ENCODE data around the gene LRRC72.
A peak's percentile ranks its signal among the peaks of the same experiment; 100 is the strongest.

The LRRC72 gene

DNA sequence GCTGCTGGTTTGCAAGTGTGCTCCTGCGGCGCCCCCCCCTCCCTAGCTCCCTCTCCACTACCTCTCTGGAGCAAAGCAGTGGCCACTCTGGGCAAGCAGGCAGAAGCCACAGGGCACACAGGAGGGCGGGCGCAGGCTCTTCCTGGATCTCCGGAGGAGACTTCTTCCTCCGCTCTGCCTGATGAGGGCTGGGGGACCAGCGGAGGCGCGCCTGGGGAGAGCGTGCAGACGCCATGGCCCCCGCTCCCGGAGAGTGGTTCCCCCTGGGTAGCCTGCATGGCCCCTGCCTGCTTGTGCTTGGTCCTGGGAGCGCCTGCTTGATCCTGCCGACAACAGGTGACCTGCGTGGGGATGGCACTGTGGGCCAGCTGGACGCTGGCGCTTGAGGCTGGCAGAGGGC is 89.9 kb downstream of the LRRC72 start:
- Histone ChIP-seq H2BK120ac (ENCODE audit: low read depth, low read length) (no peak overlapping the region), H3K4me2 (ENCODE audit: insufficient read depth, low read length, poor library complexity, severe bottlenecking) (no peak overlapping the region), H2BK15ac (ENCODE audit: low read length) (no peak overlapping the region), H3K9ac (ENCODE audit: low read depth, low read length, poor library complexity) (no peak overlapping the region), H3K23ac (ENCODE audit: low read depth, low read length, poor library complexity) (no peak overlapping the region), H4K8ac (ENCODE audit: low read depth, low read length) (no peak overlapping the region), H4K91ac (ENCODE audit: low read depth, low read length, poor library complexity) (no peak overlapping the region), H3K36me3 (replicated peaks in 1 of 2; ENCODE audit: control insufficient read depth in 2 of 2, insufficient read depth in 2 of 2, low read length in 2 of 2) (peaks cover 4 to 76% of the 10 kb centered on the region in 2 donors), H3K14ac (ENCODE audit: low read length) (no peak overlapping the region), H3K79me1 (ENCODE audit: low read depth, low read length) (no peaks in the 10 kb centered on the region), H2BK12ac (ENCODE audit: low read length) (no peak overlapping the region), H3K18ac (ENCODE audit: low read length) (peak overlapping the region; percentile 0), H2BK5ac (ENCODE audit: low read length) (peak overlapping the region; percentile 46), H3K4me3 (ENCODE audit: low read length in 2 of 2) (no peak overlapping the region), H3K9me3 (replicated peaks in 1 of 2; ENCODE audit: control insufficient read depth in 2 of 2, insufficient read depth in 1 of 2, low read depth in 1 of 2, low read length in 2 of 2) (no peaks in the 10 kb centered on the region), H2AFZ (ENCODE audit: low read length) (no peak overlapping the region), H3K27me3 (ENCODE audit: control insufficient read depth in 3 of 3, insufficient read depth in 3 of 3, low read depth in 1 of 3, low read length in 3 of 3) (no peaks in the 10 kb centered on the region), H3K4ac (ENCODE audit: low read length) (no peak overlapping the region), H3K27ac (replicated peaks; ENCODE audit: low read length) (peak overlapping the region; percentile 51), H2AK5ac (ENCODE audit: low read depth, low read length) (no peak overlapping the region), H3K4me1 (ENCODE audit: control insufficient read depth in 2 of 2, insufficient read depth in 1 of 2, low read depth in 1 of 2, low read length in 2 of 2) (peaks cover 4 to 8% of the 10 kb centered on the region in 2 donors)
- no peak for DNase-seq (ENCODE audit: low spot score)
- no CpG with 5 or more reads among the region's 18 CpGs for WGBS, 2 donors (ENCODE audit: extremely low coverage in 2 of 2, insufficient read length in 2 of 2, insufficient replicate concordance in 1 of 2)

DNA sequence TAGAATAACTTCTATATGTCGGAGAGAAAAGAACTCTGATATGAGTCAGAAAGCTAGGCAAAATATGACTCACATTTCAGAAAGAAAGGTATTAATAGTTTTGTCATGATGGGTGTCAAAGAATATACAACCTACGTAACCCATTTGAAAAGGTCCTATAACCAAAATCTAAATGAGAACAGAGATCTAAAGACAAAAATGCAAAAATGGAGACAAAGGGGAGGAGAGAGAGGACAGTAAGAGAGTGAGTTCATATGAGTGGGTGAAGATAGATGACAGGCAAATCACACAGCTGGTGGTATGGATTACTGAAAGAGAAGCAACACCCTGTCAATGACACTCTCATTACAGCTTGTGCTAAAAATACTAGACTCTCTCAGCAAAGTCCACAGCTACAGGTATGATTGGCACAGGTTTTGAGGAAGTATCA is 93.4 kb downstream of the LRRC72 start:
- H2BK120ac ChIP-seq (ENCODE audit: low read depth, low read length) = no peak overlapping the region
- no peak overlapping the region for H3K18ac ChIP-seq (ENCODE audit: low read length)
- no peak overlapping the region for H2BK5ac ChIP-seq (ENCODE audit: low read length)
- H4K91ac ChIP-seq (ENCODE audit: low read depth, low read length, poor library complexity) = no peak overlapping the region
- peaks cover 4 to 7% of the 10 kb centered on the region in 2 donors for H3K4me1 ChIP-seq (ENCODE audit: control insufficient read depth in 2 of 2, insufficient read depth in 1 of 2, low read depth in 1 of 2, low read length in 2 of 2)
- H3K4ac ChIP-seq (ENCODE audit: low read length) = no peak overlapping the region
- WGBS, 2 donors (ENCODE audit: extremely low coverage in 2 of 2, insufficient read length in 2 of 2, insufficient replicate concordance in 1 of 2) = no CpG with 5 or more reads among the region's 2 CpGs
- H3K27ac ChIP-seq (replicated peaks; ENCODE audit: low read length) = no peak overlapping the region
- no peak overlapping the region for H3K4me3 ChIP-seq (ENCODE audit: low read length in 2 of 2)
- H3K27me3 ChIP-seq (ENCODE audit: control insufficient read depth in 3 of 3, insufficient read depth in 3 of 3, low read depth in 1 of 3, low read length in 3 of 3) = no peaks in the 10 kb centered on the region
- no peak for DNase-seq (ENCODE audit: low spot score)
- H2AFZ ChIP-seq (ENCODE audit: low read length) = no peak overlapping the region
- H3K36me3 ChIP-seq (replicated peaks in 1 of 2; ENCODE audit: control insufficient read depth in 2 of 2, insufficient read depth in 2 of 2, low read length in 2 of 2) = peaks cover 4 to 75% of the 10 kb centered on the region in 2 donors
- H2BK12ac ChIP-seq (ENCODE audit: low read length) = no peak overlapping the region
- H2BK15ac ChIP-seq (ENCODE audit: low read length) = no peak overlapping the region
- no peak overlapping the region for H3K14ac ChIP-seq (ENCODE audit: low read length)
- H3K79me1 ChIP-seq (ENCODE audit: low read depth, low read length) = no peaks in the 10 kb centered on the region
- no peak overlapping the region for H3K9ac ChIP-seq (ENCODE audit: low read depth, low read length, poor library complexity)
- no peaks in the 10 kb centered on the region for H3K9me3 ChIP-seq (replicated peaks in 1 of 2; ENCODE audit: control insufficient read depth in 2 of 2, insufficient read depth in 1 of 2, low read depth in 1 of 2, low read length in 2 of 2)
- H4K8ac ChIP-seq (ENCODE audit: low read depth, low read length) = no peak overlapping the region
- H2AK5ac ChIP-seq (ENCODE audit: low read depth, low read length) = no peak overlapping the region
- no peak overlapping the region for H3K23ac ChIP-seq (ENCODE audit: low read depth, low read length, poor library complexity)
- no peak overlapping the region for H3K4me2 ChIP-seq (ENCODE audit: insufficient read depth, low read length, poor library complexity, severe bottlenecking)

DNA sequence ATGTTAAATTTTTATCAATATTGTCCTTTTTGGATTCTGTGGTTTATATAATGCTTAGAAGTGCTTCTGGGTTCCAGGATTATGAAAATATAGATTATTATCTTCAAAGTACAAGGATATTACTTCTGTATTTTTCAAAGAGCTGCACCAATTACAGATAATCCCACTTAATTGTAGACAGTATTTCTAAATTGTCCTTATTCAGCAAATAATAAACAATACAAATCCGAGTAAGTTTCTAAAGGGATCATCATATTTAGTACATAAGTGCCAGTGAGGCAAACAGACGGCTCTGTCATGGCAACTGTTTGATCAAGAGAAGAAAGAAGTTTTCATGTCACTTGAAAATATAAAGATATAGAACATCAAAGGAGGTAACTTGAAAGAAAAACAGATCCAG is 99.8 kb downstream of the LRRC72 start:
- no CpG with 5 or more reads among the region's 2 CpGs for WGBS, 2 donors (ENCODE audit: extremely low coverage in 2 of 2, insufficient read length in 2 of 2, insufficient replicate concordance in 1 of 2)
- Histone ChIP-seq H2BK12ac (ENCODE audit: low read length) (no peak overlapping the region), H4K91ac (ENCODE audit: low read depth, low read length, poor library complexity) (no peak overlapping the region), H2BK120ac (ENCODE audit: low read depth, low read length) (no peak overlapping the region), H3K4me2 (ENCODE audit: insufficient read depth, low read length, poor library complexity, severe bottlenecking) (no peak overlapping the region), H3K9ac (ENCODE audit: low read depth, low read length, poor library complexity) (no peak overlapping the region), H2AK5ac (ENCODE audit: low read depth, low read length) (no peak overlapping the region), H3K9me3 (replicated peaks in 1 of 2; ENCODE audit: control insufficient read depth in 2 of 2, insufficient read depth in 1 of 2, low read depth in 1 of 2, low read length in 2 of 2) (no peaks in the 10 kb centered on the region), H2BK5ac (ENCODE audit: low read length) (no peak overlapping the region), H3K79me1 (ENCODE audit: low read depth, low read length) (peaks cover 1% of the 10 kb centered on the region), H3K27ac (replicated peaks; ENCODE audit: low read length) (no peak overlapping the region), H3K4me1 (ENCODE audit: control insufficient read depth in 2 of 2, insufficient read depth in 1 of 2, low read depth in 1 of 2, low read length in 2 of 2) (peaks cover 0 to 4% of the 10 kb centered on the region in 2 donors), H3K4ac (ENCODE audit: low read length) (no peak overlapping the region), H3K36me3 (replicated peaks in 1 of 2; ENCODE audit: control insufficient read depth in 2 of 2, insufficient read depth in 2 of 2, low read length in 2 of 2) (peaks cover 0 to 50% of the 10 kb centered on the region in 2 donors), H3K4me3 (ENCODE audit: low read length in 2 of 2) (no peak overlapping the region), H3K14ac (ENCODE audit: low read length) (no peak overlapping the region), H2AFZ (ENCODE audit: low read length) (no peak overlapping the region), H3K18ac (ENCODE audit: low read length) (no peak overlapping the region), H4K8ac (ENCODE audit: low read depth, low read length) (no peak overlapping the region), H3K23ac (ENCODE audit: low read depth, low read length, poor library complexity) (no peak overlapping the region), H3K27me3 (ENCODE audit: control insufficient read depth in 3 of 3, insufficient read depth in 3 of 3, low read depth in 1 of 3, low read length in 3 of 3) (no peaks in the 10 kb centered on the region), H2BK15ac (ENCODE audit: low read length) (no peak overlapping the region)
- DNase-seq (ENCODE audit: low spot score) = no peak

DNA sequence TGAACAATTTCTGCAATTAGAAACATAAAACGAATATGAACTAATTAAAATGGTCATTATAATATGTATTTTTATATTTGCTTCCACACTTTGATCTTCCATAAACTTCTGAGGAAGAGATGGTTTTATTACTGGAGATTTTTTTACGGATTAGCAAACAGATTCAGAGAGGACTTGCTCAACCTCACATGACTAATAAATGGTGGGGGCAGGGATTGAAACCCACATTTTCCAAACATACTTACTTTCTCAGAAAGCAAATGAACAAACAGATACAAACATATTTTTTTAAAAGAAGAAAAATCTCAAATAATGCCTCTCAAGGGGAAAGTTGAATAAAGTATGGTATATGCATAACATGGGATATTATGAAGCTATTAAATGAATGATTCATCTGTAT is 100.6 kb downstream of the LRRC72 start:
- H3K4me1 ChIP-seq (ENCODE audit: control insufficient read depth in 2 of 2, insufficient read depth in 1 of 2, low read depth in 1 of 2, low read length in 2 of 2) = peaks cover 0 to 4% of the 10 kb centered on the region in 2 donors
- no CpG with 5 or more reads among the region's 2 CpGs for WGBS, 2 donors (ENCODE audit: extremely low coverage in 2 of 2, insufficient read length in 2 of 2, insufficient replicate concordance in 1 of 2)

More for the DNA sequence above, 100.6 kb downstream of the LRRC72 start:
- Histone ChIP-seq H3K9me3 (replicated peaks in 1 of 2; ENCODE audit: control insufficient read depth in 2 of 2, insufficient read depth in 1 of 2, low read depth in 1 of 2, low read length in 2 of 2) (no peaks in the 10 kb centered on the region), H4K8ac (ENCODE audit: low read depth, low read length) (no peak overlapping the region), H3K4me2 (ENCODE audit: insufficient read depth, low read length, poor library complexity, severe bottlenecking) (no peak overlapping the region), H3K14ac (ENCODE audit: low read length) (no peak overlapping the region), H2BK5ac (ENCODE audit: low read length) (no peak overlapping the region), H3K27me3 (ENCODE audit: control insufficient read depth in 3 of 3, insufficient read depth in 3 of 3, low read depth in 1 of 3, low read length in 3 of 3) (no peaks in the 10 kb centered on the region), H3K9ac (ENCODE audit: low read depth, low read length, poor library complexity) (no peak overlapping the region), H3K36me3 (replicated peaks in 1 of 2; ENCODE audit: control insufficient read depth in 2 of 2, insufficient read depth in 2 of 2, low read length in 2 of 2) (peaks cover 0 to 49% of the 10 kb centered on the region in 2 donors), H2BK15ac (ENCODE audit: low read length) (no peak overlapping the region), H2BK12ac (ENCODE audit: low read length) (no peak overlapping the region), H3K79me1 (ENCODE audit: low read depth, low read length) (peaks cover 1% of the 10 kb centered on the region), H3K18ac (ENCODE audit: low read length) (no peak overlapping the region), H3K4me3 (ENCODE audit: low read length in 2 of 2) (no peak overlapping the region), H2BK120ac (ENCODE audit: low read depth, low read length) (no peak overlapping the region), H3K4ac (ENCODE audit: low read length) (no peak overlapping the region), H2AFZ (ENCODE audit: low read length) (no peak overlapping the region), H4K91ac (ENCODE audit: low read depth, low read length, poor library complexity) (no peak overlapping the region), H3K23ac (ENCODE audit: low read depth, low read length, poor library complexity) (no peak overlapping the region), H2AK5ac (ENCODE audit: low read depth, low read length) (no peak overlapping the region), H3K27ac (replicated peaks; ENCODE audit: low read length) (no peak overlapping the region)
- no peak for DNase-seq (ENCODE audit: low spot score)

Data from neuronal stem cell (in vitro differentiated cells).